HTERT RPE-1 (cell line): ENCODE measurements around the gene UGT1A8.

Experiments
- in situ Hi-C: fragments of 300-500 bp; cut with MboI; formaldehyde crosslinking; loops from 4 replicates; pipeline ENCODE4 v1.14.3; 2020; ENCODE audit warnings: low sequenced_read_pairs

The UGT1A8 gene

GRCh38 chr2:233758141-233758540 is 140.7 kb downstream of the UGT1A8 start:
- in situ Hi-C loops, result no loop called here

GRCh38 chr2:233758849-233759248 is 141.4 kb downstream of the UGT1A8 start:
- in situ Hi-C loops, result no loop called here

- in situ Hi-C loops, result no loop called here
Measured at GRCh38 chr2:233760043-233760442, 142.6 kb downstream of the UGT1A8 start, which contains the start of gene UGT1A1. Gene UGT1A1, plus strand, starts transcription at chr2:233760270. Its CDS starts 18 bp downstream, at chr2:233760288.

- in situ Hi-C loops, result no loop called here
Measured at GRCh38 chr2:233761040-233761769, 143.8 kb downstream of the UGT1A8 start.

- in situ Hi-C loops, result no loop called here
Measured at GRCh38 chr2:233764264-233764663, 146.8 kb downstream of the UGT1A8 start.

GRCh38 chr2:233764761-233765160 is 147.3 kb downstream of the UGT1A8 start:
- in situ Hi-C loops, result no loop called here

GRCh38 chr2:233766416-233766815 is 149.0 kb downstream of the UGT1A8 start:
- in situ Hi-C loops, result no loop called here

- in situ Hi-C loops, result no loop called here
Measured at GRCh38 chr2:233768076-233768475, 150.6 kb downstream of the UGT1A8 start.

GRCh38 chr2:233769260-233769659 is 151.8 kb downstream of the UGT1A8 start:
- in situ Hi-C loops, result no loop called here

- in situ Hi-C loops, result no loop called here
Measured at GRCh38 chr2:233772153-233772552, 154.7 kb downstream of the UGT1A8 start.

GRCh38 chr2:233772583-233772982 is 155.2 kb downstream of the UGT1A8 start:
- in situ Hi-C loops, result no loop called here

GRCh38 chr2:233773854-233774253 is 156.4 kb downstream of the UGT1A8 start:
- in situ Hi-C loops, result no loop called here

- in situ Hi-C loops, result no loop called here
Measured at GRCh38 chr2:233775414-233775813, 158.0 kb downstream of the UGT1A8 start.

GRCh38 chr2:233778030-233778429 is 160.6 kb downstream of the UGT1A8 start, which contains the start of gene MROH2A:
Gene MROH2A, plus strand, starts transcription at chr2:233778330. Its CDS starts 1,029 bp downstream, at chr2:233779359.
- in situ Hi-C loops, result no loop called here

GRCh38 chr2:233779722-233780121 is 162.3 kb downstream of the UGT1A8 start:
- in situ Hi-C loops, result no loop called here

GRCh38 chr2:233780771-233781170 is 163.3 kb downstream of the UGT1A8 start:
- in situ Hi-C loops, result no loop called here

- in situ Hi-C loops, result no loop called here
Measured at GRCh38 chr2:233789554-233789953, 172.1 kb downstream of the UGT1A8 start.

GRCh38 chr2:233791151-233791882 is 173.9 kb downstream of the UGT1A8 start:
- in situ Hi-C loops, result no loop called here

GRCh38 chr2:233791883-233792329 is 174.5 kb downstream of the UGT1A8 start:
- in situ Hi-C loops, result no loop called here

GRCh38 chr2:233792720-233793119 is 175.3 kb downstream of the UGT1A8 start:
- in situ Hi-C loops, result no loop called here

GRCh38 chr2:233793465-233794127 is 176.2 kb downstream of the UGT1A8 start:
- in situ Hi-C loops, result no loop called here
